T-helper 9 cell (primary cell): ENCODE data around the gene MSMO1.

ENCODE experiments used
- DNase-seq: peaks from one replicate; pipeline ENCODE4 v3.0.0-alpha.2; 2020

The MSMO1 gene

GRCh38 chr4:165361810-165362209, 34.3 kb downstream of the MSMO1 start:
- no peak for DNase-seq

- no peak for DNase-seq
These were observed 37.1 kb downstream of the MSMO1 start for GRCh38 chr4:165364452-165365080.

- DNase-seq, result no peak
These were observed 39.6 kb downstream of the MSMO1 start for GRCh38 chr4:165367040-165367439.

GRCh38 chr4:165368114-165368513, 40.6 kb downstream of the MSMO1 start:
- no peak for DNase-seq

DNA sequence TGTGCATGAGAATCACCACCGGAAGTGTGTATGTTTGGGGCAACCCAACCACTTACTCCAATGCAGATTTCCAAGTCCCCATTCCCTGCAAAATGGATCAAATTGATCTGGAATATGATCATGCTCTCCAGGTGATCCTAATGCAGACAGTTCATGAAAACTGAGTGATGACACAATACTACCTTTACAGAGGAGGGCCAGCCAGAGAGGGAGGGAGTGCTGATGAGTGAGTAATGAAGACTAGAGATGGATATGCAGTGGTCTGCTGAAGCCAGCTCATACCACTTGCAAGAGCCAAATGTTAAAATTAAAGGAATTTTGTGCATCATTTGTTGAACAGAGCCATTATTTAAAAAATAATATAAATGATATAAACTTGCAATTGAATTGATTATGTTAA, 41.1 kb downstream of the MSMO1 start:
- DNase-seq, result no peak

DNA sequence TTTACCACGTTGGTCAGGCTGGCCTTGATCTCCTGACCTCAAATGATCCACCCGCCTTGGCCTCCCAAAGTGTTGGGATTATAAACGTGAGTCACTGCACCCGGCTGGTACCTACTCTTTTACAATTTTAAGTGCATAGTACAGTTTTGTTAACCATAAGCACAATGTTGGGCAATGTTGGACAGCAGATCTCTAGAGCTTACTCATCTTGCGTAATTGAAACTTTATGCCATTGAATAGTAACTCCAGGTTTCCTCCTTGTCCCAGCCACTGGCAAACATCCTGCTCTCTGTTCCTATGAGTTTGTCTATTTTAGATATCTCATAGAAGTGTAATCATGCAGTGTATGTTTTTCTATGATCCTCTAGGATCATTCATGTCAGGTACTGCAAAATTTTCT, 42.1 kb downstream of the MSMO1 start:
- no peak for DNase-seq

DNA sequence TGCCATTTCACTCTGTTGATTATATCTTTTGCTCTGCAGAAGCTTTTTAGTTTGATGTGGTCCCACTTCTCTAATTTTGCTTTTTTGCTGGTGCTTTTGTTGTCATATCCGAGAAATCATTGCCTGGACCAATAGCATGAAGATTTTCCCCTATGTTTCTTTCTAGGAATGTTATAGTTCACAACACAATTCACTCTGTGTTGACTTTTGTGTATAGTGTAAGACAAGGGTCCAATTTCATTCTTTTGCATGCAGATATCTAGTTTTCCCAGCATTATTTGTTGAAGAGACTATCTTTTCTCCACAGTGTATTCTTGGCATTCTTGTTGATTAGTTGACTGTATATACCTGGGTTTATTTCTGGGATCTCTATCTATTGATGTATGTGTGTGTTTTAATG, 43.1 kb downstream of the MSMO1 start:
- DNase-seq, result no peak

GRCh38 chr4:165375465-165375864, 48.0 kb downstream of the MSMO1 start:
- DNase-seq, result no peak

DNA sequence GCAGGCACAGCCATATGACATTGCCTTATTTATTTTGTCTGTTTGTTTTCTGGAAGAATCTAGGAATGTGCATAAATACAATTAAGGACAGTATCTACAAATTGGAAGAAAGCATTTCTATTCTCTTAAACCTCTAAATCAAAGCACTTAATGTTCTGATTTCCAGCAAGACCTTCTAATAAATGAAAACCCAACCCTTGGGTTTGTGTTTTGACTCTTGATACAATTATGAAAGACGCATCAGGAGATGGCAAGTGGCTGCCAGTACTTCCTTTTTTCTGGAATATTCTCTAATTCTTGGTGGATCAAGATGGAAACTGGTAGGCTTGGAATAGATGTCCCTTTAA, 50.9 kb downstream of the MSMO1 start:
- DNase-seq, result no peak

DNA sequence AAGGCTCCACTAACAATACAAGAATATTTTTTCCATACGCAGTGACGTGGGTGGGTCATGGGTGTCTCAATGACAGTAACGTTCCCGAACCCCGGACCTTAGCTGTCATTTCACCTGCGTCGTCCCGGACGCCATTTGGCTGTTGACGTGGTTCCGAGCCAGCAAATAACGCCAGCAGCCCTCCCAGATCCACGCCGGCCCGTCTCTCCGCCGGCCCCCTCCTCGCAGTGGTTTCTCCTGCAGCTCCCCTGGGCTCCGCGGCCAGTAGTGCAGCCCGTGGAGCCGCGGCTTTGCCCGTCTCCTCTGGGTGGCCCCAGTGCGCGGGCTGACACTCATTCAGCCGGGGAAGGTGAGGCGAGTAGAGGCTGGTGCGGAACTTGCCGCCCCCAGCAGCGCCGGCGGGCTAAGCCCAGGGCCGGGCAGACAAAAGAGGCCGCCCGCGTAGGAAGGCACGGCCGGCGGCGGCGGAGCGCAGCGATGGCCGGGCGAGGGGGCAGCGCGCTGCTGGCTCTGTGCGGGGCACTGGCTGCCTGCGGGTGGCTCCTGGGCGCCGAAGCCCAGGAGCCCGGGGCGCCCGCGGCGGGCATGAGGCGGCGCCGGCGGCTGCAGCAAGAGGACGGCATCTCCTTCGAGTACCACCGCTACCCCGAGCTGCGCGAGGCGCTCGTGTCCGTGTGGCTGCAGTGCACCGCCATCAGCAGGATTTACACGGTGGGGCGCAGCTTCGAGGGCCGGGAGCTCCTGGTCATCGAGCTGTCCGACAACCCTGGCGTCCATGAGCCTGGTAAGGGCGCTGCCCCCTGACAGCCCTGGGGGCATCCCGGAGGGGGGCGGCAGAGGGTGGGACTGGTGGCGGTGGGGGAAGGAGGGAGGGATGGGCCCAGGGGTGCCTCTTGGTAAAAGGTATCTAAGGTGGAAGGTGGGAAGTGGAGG, 51.5 kb downstream of the MSMO1 start, which contains the start of gene CPE:
Gene CPE, plus strand, starts transcription at position 264 of the 933 bp plus-strand sequence. Its CDS starts 214 bp downstream, at position 478.
- DNase-seq, result peak; percentile 10

GRCh38 chr4:165379678-165380064, 52.2 kb downstream of the MSMO1 start:
- DNase-seq, result no peak

- no peak for DNase-seq
These were observed 53.3 kb downstream of the MSMO1 start for GRCh38 chr4:165380805-165381204.

- DNase-seq, result no peak
These were observed 54.4 kb downstream of the MSMO1 start for GRCh38 chr4:165381821-165382373.

GRCh38 chr4:165382640-165383039, 55.2 kb downstream of the MSMO1 start:
- DNase-seq, result no peak

DNA sequence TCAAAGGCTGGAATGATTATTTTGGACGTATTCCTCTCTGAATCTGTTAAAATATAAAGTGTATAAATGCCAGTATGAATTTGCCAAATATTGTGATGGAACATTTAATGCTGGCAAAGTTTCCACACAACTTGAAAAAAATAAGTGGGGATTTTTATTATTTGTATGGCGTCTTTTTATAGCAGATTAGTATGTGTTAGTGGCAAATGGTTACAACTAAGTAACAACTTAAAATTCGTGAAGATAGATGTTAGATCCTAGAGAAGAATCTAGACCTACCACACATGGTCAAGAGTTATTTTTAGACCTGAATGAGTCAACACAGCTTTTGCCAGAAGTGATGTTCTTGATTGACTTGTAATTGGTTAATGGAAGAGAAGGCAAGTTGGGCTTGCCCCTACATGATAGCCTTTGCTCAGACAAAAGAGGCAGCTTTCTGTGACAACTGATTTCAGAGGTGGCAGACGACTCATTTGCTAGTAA, 56.2 kb downstream of the MSMO1 start:
- DNase-seq, result no peak

DNA sequence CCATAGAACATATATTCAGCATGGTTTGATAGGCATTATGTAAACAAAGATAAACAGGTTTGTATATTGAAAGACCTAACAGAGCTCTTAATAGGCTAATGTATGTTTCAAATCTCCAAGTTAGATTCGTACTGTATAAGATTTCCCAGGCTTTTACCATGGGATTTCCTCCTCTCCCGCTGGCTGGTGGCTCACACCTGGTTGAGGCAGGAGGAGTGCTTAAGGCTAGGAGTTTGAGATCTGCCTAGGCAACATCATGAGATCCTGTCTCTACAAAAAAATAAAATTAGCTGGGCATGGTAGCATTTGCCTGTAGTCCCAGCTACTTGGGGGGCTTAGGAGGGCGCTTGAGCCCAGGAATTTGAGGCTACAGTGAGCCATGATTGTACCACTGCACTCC, 56.7 kb downstream of the MSMO1 start:
- DNase-seq, result no peak

DNA sequence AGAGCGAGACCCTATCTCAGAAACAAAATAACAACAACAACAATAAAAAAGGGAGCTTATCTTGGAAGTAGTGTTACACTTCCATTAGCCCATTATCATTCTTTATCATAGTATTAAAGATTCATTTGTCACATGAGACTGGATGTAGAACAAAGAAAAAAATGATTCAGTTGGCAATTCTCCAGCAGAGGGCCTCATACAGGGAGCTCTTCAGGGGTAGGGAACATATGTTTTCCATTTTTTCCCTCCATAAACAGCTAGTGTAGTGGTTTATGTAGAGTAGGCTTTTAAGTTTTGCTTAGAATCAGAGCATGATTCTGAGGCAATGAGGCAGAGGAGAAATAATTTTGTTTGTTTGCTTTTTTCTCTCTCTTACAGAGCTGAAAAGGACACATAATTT, 57.1 kb downstream of the MSMO1 start:
- DNase-seq, result no peak

- no peak for DNase-seq
These were observed 57.7 kb downstream of the MSMO1 start for GRCh38 chr4:165385126-165385525.

GRCh38 chr4:165386328-165386727, 58.9 kb downstream of the MSMO1 start:
- DNase-seq, result no peak

- DNase-seq, result no peak
These were observed 61.3 kb downstream of the MSMO1 start for GRCh38 chr4:165388756-165389155.
